OCI-M2 (cell line): Measurements from ENCODE around the gene FBXL7.

Experiments used
- DNase-seq: peaks from one replicate; lab custom pipeline; 2025; ENCODE audit not compliant: unreplicated experiment; lab: John Stamatoyannopoulos, UW

FBXL7 gene

GRCh38 chr5:15932066-15932465 lies 432.1 kb downstream of the FBXL7 start:
- no peak for DNase-seq

- DNase-seq = no peak
These were observed 433.6 kb downstream of the FBXL7 start for GRCh38 chr5:15933259-15934207.

GRCh38 chr5:15936505-15937245 lies 436.7 kb downstream of the FBXL7 start:
- no peak for DNase-seq

- DNase-seq = no peak
These were observed 437.7 kb downstream of the FBXL7 start for GRCh38 chr5:15937708-15938107.

DNA sequence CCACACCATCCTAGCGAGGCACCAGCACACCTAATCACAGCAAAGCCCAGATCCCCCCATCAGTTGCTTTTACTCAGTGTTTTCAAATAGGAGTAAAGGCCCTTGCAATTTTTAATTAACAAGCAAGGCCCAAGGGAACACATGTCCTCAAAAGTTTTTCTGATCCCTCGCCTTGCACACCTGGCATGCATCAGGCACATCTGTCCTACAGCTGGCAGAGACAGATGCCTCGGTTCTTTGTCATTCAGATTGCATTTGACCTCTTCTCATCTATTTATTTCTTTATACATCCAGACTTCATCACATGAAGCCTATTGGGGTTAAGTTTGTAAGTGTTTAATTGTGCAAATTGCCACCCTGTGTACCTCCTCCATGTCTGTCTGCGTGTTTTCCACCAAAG lies 438.2 kb downstream of the FBXL7 start:
- no peak for DNase-seq

DNA sequence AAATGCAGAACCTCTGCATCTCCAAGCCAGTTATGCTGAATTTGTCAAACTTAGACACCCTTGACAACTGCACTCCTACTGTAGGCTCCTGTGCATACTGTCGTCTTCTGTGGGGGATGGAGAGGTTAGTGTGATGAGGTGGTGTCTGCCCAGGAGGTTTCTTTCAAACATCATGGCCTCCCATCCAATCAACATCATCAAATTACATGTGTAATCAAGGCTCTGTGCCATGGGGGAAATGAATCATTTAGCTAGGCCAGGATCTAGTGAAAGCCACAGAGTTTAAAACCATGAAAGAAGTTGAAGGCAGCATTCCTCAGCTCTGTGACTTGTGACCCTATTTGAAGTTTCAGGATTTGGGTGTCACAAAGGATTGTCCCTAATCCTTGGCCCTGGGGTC lies 439.0 kb downstream of the FBXL7 start:
- DNase-seq = no peak

- no peak for DNase-seq
These were observed 440.9 kb downstream of the FBXL7 start for GRCh38 chr5:15940905-15941304.

- DNase-seq = no peak
These were observed 443.5 kb downstream of the FBXL7 start for GRCh38 chr5:15943487-15943886.

- DNase-seq = no peak
These were observed 446.0 kb downstream of the FBXL7 start for GRCh38 chr5:15946026-15946425.

GRCh38 chr5:15948190-15948589 lies 448.2 kb downstream of the FBXL7 start:
- no peak for DNase-seq

DNA sequence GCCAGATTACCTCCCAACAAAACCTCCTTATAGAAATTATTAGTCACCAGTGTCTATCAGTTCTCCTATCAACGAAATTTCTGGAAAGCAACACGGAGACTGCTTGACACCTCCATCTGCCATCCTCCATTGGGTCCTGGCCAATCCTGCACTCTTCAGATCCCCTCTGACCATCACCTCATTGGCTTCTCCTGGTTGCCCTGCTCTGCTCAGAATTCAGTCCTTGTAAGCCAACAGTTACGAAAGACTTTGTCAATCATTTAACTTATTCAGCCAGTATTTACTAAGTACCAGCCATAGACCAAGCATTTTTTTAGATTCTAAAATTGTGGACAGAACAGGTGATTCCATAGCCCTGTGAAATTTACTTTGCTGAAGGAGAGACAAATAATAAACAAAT lies 451.1 kb downstream of the FBXL7 start:
- no peak for DNase-seq

GRCh38 chr5:15951550-15951949 lies 451.6 kb downstream of the FBXL7 start:
- DNase-seq = no peak

DNA sequence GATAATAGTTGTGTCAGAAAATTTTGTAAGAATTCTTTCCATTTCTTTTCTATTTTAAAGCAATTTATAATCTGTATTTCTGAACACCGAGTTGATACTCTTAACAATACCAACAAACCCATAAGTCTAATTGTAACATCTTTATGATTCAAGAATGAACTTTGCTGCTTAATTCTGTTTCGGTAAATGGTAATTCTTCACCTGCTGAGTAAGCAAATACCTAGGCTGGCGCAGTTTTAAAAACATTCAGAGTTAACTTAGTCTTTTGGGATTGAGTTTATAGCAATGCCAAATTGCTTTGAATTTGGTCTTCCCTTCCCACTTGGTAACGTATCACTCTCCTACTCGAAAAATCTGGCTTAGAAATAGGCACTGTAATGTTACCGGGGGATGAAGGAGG lies 456.6 kb downstream of the FBXL7 start:
- DNase-seq = no peak

DNA sequence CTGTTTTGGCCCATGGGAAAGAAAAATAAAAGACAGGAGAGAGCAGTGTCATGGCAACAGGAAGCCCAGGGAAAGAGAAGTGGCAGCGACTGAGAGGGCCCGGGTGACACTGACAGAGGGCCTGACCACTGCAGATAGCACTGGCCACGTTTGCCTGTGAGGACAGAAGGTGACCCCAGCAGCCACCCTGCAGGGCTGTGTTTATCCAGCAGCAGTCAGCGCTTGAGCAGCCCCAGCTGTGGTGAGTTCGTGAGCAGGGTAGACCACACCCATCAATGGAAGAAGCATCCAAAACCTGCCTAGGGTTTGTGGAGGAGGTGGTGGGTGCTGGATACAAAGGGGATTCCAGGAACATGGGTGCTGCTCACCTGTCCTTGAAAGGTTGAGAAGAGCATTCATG lies 457.1 kb downstream of the FBXL7 start:
- no peak for DNase-seq

GRCh38 chr5:15959370-15960164 lies 459.6 kb downstream of the FBXL7 start:
- DNase-seq = no peak

DNA sequence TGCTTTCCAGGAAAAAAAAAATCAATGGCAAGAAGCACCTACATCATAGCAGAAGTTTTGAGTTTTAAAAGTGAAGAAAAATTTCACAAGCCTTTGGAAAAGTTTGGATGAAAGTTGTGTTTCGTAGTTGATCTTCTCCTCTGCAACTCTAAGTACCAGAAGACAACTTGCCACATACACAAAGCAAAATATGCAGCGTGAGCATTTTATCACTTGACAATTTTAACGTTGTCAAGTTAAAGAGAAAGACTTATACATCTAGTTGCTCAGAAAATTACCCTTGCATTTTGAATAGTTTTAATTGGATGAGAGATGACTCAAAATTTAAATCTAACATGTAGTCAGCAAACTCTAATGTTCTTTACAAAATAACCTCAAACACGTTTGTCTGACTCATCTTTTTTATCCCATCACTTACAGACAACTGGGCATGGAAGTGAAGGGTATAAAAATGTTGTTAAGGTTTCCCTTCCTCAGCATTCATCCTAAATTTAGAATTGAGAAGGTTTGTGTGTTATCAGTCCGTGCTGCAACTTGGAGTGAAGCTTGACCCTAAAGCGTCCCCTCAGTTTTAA lies 466.2 kb downstream of the FBXL7 start:
- no peak for DNase-seq

DNA sequence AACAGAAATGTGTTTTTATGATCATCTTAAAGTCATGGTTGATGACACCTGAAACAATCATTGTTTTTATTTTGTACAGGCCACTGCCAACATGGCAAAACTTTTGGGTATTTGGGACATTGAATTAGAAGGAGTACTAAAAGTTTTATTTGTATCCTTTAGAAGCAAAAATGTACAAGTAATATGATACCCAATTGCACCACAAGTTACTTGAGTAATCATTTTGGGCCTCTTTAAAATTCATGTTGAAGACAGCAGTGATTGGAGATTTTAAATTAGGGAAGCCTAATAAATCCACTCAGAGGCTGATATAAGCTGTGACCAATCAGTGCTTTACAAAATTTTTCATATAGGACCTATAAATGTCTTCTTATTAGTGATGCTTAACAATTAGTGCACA lies 466.7 kb downstream of the FBXL7 start:
- no peak for DNase-seq

- no peak for DNase-seq
These were observed 469.0 kb downstream of the FBXL7 start for GRCh38 chr5:15968993-15969392.

DNA sequence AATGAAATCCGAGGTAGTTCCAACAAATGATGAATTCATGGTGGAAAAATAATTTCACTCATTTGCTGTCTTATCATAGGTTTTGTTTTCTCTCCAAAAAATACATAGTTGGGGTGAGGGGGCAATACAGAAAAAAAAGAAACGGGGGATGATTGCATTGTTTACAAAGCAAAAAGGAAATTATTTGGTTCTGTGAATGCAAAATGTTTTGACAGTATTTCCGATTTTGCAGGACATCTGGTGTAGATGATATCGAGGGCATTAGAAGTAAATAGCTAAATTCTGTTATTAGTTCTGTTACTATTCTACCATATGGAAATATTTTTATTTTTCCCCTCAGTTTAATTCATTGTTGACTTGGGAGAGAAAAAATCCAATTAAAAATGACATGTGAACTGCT lies 477.9 kb downstream of the FBXL7 start:
- no peak for DNase-seq

DNA sequence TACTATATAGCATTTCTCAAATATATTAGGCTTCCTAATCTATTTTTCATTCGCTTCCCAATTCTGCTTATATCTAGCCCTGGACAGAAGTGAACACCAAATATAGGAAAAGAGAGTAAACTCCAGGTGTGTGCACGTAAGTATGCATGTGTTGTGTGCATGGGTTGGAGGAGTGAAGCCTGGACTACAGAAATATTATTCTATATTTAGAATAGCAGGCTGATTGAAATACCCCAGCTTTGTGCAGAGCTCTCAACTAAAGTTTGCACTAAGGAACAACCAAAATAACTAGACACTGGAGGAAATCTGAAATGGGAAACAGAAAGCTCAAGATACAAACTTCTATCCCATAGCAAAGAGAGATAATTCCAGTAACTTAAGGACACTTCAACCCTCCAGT lies 480.9 kb downstream of the FBXL7 start:
- DNase-seq = no peak

DNA sequence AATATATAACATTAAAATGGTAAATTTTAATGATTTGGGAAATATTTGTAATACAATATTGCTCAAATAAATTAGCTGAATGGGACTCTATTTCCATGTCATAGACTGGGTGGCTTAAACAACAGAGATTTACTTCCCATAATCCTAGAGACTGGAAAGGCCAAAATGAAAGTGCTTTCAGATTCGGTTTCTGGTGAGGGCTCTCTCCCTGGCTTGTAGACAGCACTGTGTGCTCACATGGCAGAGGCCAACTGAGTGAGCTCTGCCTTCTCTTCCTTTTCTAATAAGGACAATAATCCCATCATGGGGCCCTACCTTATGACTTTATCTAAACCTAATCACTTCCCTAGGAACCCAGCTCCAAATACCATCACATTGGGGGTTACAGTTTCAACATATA lies 483.4 kb downstream of the FBXL7 start:
- no peak for DNase-seq
